Globus pallidus (tissue), 1 donor: ENCODE results near the gene CACNA1A.
A peak's percentile ranks its signal among the peaks of the same experiment; 100 is the strongest.

ENCODE experiments used
- DNase-seq: peaks from one replicate; pipeline ENCODE4 v3.0.0-alpha.2; 2015; ENCODE audit warnings: low spot score

The CACNA1A gene

GRCh38 chr19:13234518-13234917, 271.8 kb downstream of the CACNA1A start:
- DNase-seq: no peak

- no peak for DNase-seq
Measured at GRCh38 chr19:13231663-13232062, 274.6 kb downstream of the CACNA1A start.

DNA sequence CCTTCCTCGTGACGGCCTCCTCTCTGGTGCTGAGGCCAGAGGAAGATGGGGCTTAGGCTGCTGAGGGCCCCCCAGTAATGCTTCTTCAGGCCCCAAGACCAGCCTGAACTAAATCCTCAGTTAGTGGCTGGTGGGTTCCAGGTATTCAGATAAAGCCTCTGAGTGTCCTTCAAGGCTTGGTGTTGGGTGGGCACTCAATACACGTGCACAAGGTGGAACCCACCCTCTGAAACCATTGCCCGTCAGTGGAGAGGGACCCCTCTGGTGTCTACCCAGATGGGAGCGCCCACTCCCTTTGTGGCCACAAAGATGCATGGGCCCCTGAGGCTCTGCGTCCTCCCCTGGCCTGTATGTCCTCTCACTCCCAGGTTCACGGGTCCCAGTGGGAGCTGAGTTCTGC, 277.0 kb downstream of the CACNA1A start:
- DNase-seq: no peak

DNA sequence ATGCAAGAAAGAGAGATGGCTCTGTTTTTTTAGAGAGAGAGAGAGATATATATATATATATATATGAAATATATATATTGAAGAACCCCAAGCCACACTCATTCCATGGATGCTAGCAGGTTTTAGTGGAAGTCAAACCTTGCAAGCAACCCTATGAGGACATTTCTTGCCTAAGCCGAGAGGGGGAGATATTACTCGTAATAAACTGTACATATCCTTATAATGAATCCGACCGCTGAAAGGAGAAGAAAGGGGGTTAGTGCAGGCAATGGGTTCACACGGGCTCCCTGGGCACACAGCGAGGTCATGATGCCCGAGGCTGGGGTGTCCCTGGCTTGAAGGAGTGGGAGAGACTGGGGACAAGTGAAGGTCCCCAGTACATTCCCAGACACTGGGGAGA, 277.7 kb downstream of the CACNA1A start:
- no peak for DNase-seq

- no peak for DNase-seq
Measured at GRCh38 chr19:13226983-13227382, 279.3 kb downstream of the CACNA1A start.

GRCh38 chr19:13225973-13226865, 280.1 kb downstream of the CACNA1A start:
- DNase-seq: no peak

DNA sequence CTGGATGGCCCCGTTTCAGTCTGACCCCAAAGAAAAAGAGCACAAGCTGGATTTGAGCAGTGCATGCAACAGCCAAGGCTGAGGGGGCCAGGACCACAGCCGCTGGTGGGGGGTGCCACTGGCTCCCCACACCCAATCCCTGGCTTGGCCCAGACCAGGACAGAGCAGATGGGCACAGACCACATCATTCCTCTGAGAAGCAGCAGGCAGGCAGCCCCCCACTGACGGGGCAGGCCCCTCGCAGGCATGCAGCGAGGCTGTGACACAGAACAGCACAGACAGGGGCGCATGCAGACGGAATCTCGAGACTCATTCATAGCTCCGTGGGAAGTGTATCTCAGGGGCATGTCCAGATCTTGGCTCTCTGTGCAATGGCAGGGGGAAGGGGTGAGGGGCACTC, 281.2 kb downstream of the CACNA1A start:
- DNase-seq: no peak

- DNase-seq: no peak
Measured at GRCh38 chr19:13220847-13221246, 285.4 kb downstream of the CACNA1A start.

- DNase-seq: no peak
Measured at GRCh38 chr19:13215572-13216380, 290.5 kb downstream of the CACNA1A start.

GRCh38 chr19:13214036-13214730, 292.1 kb downstream of the CACNA1A start:
- no peak for DNase-seq

DNA sequence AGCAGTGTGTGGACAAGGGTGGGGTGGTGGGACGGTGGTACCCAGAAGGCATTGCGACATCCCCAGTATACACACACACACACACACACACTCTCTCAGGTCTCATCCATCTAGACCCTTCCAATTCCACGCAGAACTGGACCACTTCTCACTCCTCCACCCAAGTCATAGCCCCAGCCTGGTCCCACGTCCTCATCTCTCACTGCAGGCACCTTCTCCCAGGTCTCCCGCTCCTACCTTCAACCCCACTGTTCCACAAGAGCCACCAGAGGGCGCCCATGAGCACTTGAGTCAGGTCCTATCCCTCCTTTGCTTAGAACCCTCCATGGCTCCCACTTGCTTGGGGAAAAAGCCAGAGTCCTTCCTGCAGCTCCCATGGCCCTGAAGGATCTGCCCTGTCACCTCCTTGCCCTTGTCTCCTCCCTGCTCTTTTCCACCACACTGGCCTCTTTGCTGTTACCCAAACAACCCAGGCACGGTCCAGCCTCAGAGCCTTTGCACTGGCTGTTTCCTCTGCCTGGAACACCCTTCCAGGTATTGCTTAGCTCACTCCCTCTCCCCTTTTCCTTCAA, 293.4 kb downstream of the CACNA1A start:
- DNase-seq: peak; percentile 22

DNA sequence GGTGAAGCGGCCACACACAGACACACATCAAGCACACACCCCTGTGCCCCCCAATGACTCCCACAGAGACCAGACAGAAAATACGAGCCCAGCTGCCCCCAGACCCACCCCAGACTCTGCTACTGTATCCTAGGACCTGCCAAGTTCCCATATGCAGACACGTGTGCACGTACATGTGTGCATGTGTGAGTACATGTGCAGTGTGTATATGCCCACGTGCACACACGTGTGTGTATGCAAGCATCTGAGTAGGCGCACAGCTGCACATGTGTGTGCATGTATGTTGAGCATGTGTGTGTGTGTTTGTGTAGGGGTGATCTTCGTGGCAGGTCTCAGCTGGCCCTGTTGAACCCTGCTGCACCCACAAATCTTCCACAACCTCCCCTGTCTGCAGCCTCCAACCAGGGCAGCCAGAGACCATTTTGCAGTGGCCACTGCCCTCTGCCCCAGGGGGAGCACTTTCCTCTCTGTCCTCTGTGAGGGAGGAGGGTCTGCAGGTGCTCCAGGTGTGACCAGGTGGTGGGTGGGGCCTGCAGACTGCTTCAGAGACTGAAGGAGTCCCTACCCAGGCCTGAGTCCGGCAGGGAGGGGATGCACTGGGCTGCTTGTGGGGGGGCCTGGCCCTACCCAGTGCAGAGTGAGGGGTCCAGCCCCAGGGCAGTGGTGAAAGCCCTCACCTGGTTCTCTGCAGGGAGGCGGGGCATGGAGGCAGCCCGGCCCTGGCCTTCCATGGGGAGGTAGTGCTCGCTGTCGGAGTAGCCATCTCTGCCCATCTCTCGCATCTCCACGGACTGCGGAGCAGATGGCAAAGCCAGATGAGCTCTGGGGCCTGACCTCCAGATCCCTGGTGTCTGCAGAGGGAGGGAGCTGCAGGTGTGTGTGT, 294.6 kb downstream of the CACNA1A start:
- no peak for DNase-seq

GRCh38 chr19:13210941-13211340, 295.3 kb downstream of the CACNA1A start:
- no peak for DNase-seq

GRCh38 chr19:13210339-13210775, 295.9 kb downstream of the CACNA1A start:
- no peak for DNase-seq

GRCh38 chr19:13209484-13210338, 296.6 kb downstream of the CACNA1A start:
- DNase-seq: no peak

DNA sequence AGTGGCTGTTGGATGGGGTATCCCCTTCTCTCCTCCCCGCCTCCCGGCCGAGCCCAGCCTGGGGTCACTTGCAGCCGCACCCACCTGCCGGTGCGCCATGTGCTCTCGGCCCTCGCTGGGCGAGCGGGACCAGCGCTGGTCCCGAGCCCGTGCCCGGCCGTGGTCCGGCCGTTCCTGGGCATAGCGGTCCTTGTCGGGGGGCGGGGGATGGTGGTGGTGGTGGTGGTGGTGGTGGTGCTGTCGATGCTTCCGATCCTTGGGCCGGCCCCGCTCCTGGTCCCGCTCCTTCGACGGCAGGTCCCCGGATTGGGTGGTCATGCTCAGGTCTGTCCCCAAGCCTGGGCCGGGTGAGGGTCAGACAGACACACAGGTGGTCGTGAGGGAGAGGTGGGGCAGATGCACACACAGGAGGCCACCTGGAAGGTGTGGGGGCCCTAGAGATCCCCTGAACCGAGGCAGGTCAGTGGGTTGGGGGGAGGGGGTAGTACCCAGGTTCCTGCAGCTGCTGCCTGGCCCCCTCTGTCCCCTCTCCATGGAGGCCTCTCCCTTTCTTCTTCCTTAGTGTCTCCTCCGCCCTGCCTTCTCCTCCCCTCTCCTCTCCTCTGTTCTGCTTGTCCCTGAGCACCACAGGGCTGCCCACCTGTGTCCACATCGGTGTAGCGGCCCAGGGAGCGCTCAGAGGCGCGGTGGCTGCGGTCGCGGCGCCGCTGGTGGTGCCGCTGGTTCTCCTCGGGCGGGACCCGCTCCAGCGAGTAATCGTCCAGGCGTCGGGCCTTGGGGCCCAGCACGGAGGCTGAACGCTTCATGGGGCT, 297.4 kb downstream of the CACNA1A start:
- no peak for DNase-seq

DNA sequence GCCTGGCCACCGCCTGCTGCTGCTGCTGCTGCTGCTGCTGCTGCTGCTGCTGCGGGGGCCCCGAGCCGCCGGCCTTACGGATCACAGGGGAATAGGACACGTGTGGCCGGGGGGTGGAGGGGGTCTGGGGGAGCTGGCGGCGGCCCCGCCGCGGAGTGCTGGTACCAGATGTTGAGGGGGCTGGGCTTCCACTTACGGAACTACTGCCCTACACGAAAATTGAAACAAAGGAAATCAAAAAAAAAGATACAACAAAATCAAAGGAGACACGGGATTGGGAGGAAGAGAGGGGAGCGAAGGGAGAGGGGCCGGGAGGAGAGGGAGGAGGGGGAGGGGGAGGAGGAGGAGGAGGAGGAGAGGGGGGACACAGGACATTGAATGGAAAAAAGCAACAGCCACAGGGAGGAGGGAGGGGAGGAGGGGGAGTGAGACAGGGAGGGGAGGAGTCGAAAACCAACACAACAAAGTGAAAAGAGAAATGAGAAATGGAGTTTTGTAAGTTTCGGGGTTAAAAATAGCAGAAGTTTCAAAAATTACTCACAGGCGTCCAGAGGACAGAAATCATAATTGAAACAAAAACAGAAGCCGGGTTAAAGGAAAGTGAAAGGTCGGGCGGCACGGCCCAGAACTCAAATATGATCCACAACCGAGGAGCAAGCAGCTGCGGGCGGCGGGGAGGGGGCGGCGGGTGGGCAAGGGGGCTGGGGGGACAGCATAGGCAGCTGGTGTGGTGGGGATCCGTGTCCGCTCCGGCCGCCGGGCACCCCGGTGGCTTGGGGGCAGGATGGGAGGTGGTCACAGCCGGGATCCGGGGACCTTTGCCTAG, 298.2 kb downstream of the CACNA1A start:
- peak; percentile 31 for DNase-seq

- DNase-seq: no peak
Measured at GRCh38 chr19:13207237-13207845, 298.9 kb downstream of the CACNA1A start.
